Activated T-cell treated with anti-CD3 and anti-CD28 coated beads, Interleukin-2, amount 50 U/mL, for 72 hours (primary cell): ENCODE data around the gene ZSCAN5A. TPM values are rescaled to one million over a fixed set of nuclear protein-coding genes. Genes with fewer than 3 reads are reported as not detected.
"Not testable (repeated sequence)": the region's sequence is repeated elsewhere in the genome, so short reads cannot be mapped to it uniquely, and the experiment has no call there.

Experiments used
- ATAC-seq, 2 donors: fragments of 150-1000 bp; cut with Tn5 transposase; replicated peaks in 1 of 2; 2 replicates each; pipeline ENCODE4 v1.10.0; 2021; ENCODE audit warnings: moderate library complexity in 2 of 2, mild to moderate bottlenecking in 1 of 2
- DNase-seq, 2 donors: peaks; one replicate each; pipeline ENCODE4 v3.0.0; 2021 to 2022; ENCODE audit warnings: mixed read lengths in 1 of 2
- H3K27ac Mint-ChIP-seq: one replicate; pipeline ENCODE4 v1.8.0; 2022; ENCODE audit warnings: mild to moderate bottlenecking, moderate library complexity, mixed read lengths
- H3K27me3 Mint-ChIP-seq: one replicate; pipeline ENCODE4 v1.8.0; 2022; ENCODE audit warnings: low read depth, mixed read lengths
- H3K36me3 Mint-ChIP-seq, 2 donors: one replicate each; pipeline ENCODE4 v1.8.0; 2022; ENCODE audit warnings: mixed read lengths in 2 of 2, mild to moderate bottlenecking in 1 of 2; ENCODE audit not compliant: insufficient read depth in 2 of 2
- H3K4me1 Mint-ChIP-seq: one replicate; pipeline ENCODE4 v1.8.0; 2022; ENCODE audit warnings: low read depth, mixed read lengths
- H3K4me3 Mint-ChIP-seq, 2 donors: one replicate each; pipeline ENCODE4 v1.8.0; 2022; ENCODE audit warnings: mild to moderate bottlenecking in 2 of 2, mixed read lengths in 2 of 2, moderate library complexity in 2 of 2
- H3K9me3 Mint-ChIP-seq, 2 donors: one replicate each; pipeline ENCODE4 v1.8.0; 2022; ENCODE audit warnings: mixed read lengths in 2 of 2
- total RNA-seq, 2 donors: library from RNA; stranded (reverse); gene quantifications; one replicate each; pipeline ENCODE4 v1.2.3, GENCODE V29; 2022

Gene ZSCAN5A
- total RNA-seq, 2 donors from 2014 or later, result 8.3 to 8.4 TPM

GRCh38 chr19:56291867-56292266 is 22.8 kb downstream of the ZSCAN5A start:
- DNase-seq (peak; percentile 24 to 26), ATAC-seq (peak; percentile 60 to 82)
- no peak overlapping the region for H3K4me3 Mint-ChIP-seq
- H3K4me1 Mint-ChIP-seq, result no peaks in the 10 kb centered on the region
- H3K9me3 Mint-ChIP-seq, result peaks cover 0 to 2% of the 10 kb centered on the region in 2 donors
- H3K36me3 Mint-ChIP-seq, result peaks cover 2 to 8% of the 10 kb centered on the region in 2 donors
- H3K27ac Mint-ChIP-seq, result no peak overlapping the region
- H3K27me3 Mint-ChIP-seq, result no peaks in the 10 kb centered on the region

GRCh38 chr19:56290104-56290503 is 24.5 kb downstream of the ZSCAN5A start:
- H3K4me3 Mint-ChIP-seq, result no peak overlapping the region
- peaks cover 0 to 2% of the 10 kb centered on the region in 2 donors for H3K9me3 Mint-ChIP-seq
- DNase-seq (no peak), ATAC-seq (no peak)
- no peaks in the 10 kb centered on the region for H3K4me1 Mint-ChIP-seq
- H3K27ac Mint-ChIP-seq, result no peak overlapping the region
- H3K27me3 Mint-ChIP-seq, result no peaks in the 10 kb centered on the region
- peaks cover 2 to 7% of the 10 kb centered on the region in 2 donors for H3K36me3 Mint-ChIP-seq

GRCh38 chr19:56284746-56285145 is 29.9 kb downstream of the ZSCAN5A start:
- Mint-ChIP-seq H3K9me3 (peaks cover 0 to 2% of the 10 kb centered on the region in 2 donors), H3K27me3 (no peaks in the 10 kb centered on the region), H3K36me3 (peaks cover 0 to 1% of the 10 kb centered on the region in 2 donors), H3K4me3 (no peak overlapping the region), H3K27ac (no peak overlapping the region), H3K4me1 (no peaks in the 10 kb centered on the region)
- DNase-seq (no peak), ATAC-seq (no peak)

GRCh38 chr19:56282809-56283208 is 31.8 kb downstream of the ZSCAN5A start:
- H3K4me1 Mint-ChIP-seq, result no peaks in the 10 kb centered on the region
- ATAC-seq (no peak), DNase-seq (no peak)
- no peaks in the 10 kb centered on the region for H3K27me3 Mint-ChIP-seq
- peaks cover 0 to 2% of the 10 kb centered on the region in 2 donors for H3K9me3 Mint-ChIP-seq
- peaks cover 1 to 2% of the 10 kb centered on the region in 2 donors for H3K36me3 Mint-ChIP-seq
- no peak overlapping the region for H3K4me3 Mint-ChIP-seq
- H3K27ac Mint-ChIP-seq, result no peak overlapping the region

GRCh38 chr19:56273563-56274117 is 41.0 kb downstream of the ZSCAN5A start:
- Mint-ChIP-seq H3K27ac (no peak overlapping the region), H3K4me1 (no peaks in the 10 kb centered on the region), H3K36me3 (peaks cover 0 to 1% of the 10 kb centered on the region in 2 donors), H3K4me3 (no peak overlapping the region), H3K9me3 (no peaks in the 10 kb centered on the region), H3K27me3 (no peaks in the 10 kb centered on the region)
- no peak for DNase-seq
- no peak for ATAC-seq

- DNase-seq, result no peak
- Mint-ChIP-seq H3K4me3 (no peak within 1 kb of the TSS), H3K4me1 (no peaks in the 10 kb centered on the region), H3K36me3 (peaks cover 0 to 1% of the 10 kb centered on the region in 2 donors), H3K27me3 (no peaks in the 10 kb centered on the region), H3K9me3 (no peaks in the 10 kb centered on the region), H3K27ac (no peak within 1 kb of the TSS)
- ATAC-seq, result no peak
Observed at GRCh38 chr19:56272161-56272798, 42.4 kb downstream of the ZSCAN5A start, which contains the start of gene EDDM13. EDDM13 (plus strand) TSS chr19:56272748; CDS start chr19:56272835, 87 bp downstream.

- ATAC-seq (no peak), DNase-seq (no peak)
- H3K36me3 Mint-ChIP-seq, result no peaks in the 10 kb centered on the region
- H3K4me1 Mint-ChIP-seq, result no peaks in the 10 kb centered on the region
- H3K4me3 Mint-ChIP-seq, result no peak overlapping the region
- H3K9me3 Mint-ChIP-seq, result no peaks in the 10 kb centered on the region
- no peak overlapping the region for H3K27ac Mint-ChIP-seq
- H3K27me3 Mint-ChIP-seq, result no peaks in the 10 kb centered on the region
Observed at GRCh38 chr19:56271151-56271550, 43.5 kb downstream of the ZSCAN5A start.

- DNase-seq (no peak), ATAC-seq (no peak)
- H3K27ac Mint-ChIP-seq, result no peak overlapping the region
- no peaks in the 10 kb centered on the region for H3K9me3 Mint-ChIP-seq
- H3K4me3 Mint-ChIP-seq, result no peak overlapping the region
- H3K27me3 Mint-ChIP-seq, result no peaks in the 10 kb centered on the region
- no peaks in the 10 kb centered on the region for H3K4me1 Mint-ChIP-seq
- H3K36me3 Mint-ChIP-seq, result no peaks in the 10 kb centered on the region
Observed at GRCh38 chr19:56270676-56271075, 44.0 kb downstream of the ZSCAN5A start.

- no peak overlapping the region for H3K27ac Mint-ChIP-seq
- ATAC-seq (no peak), DNase-seq (no peak)
- H3K4me1 Mint-ChIP-seq, result no peaks in the 10 kb centered on the region
- no peaks in the 10 kb centered on the region for H3K9me3 Mint-ChIP-seq
- H3K27me3 Mint-ChIP-seq, result no peaks in the 10 kb centered on the region
- H3K36me3 Mint-ChIP-seq, result no peaks in the 10 kb centered on the region
- no peak overlapping the region for H3K4me3 Mint-ChIP-seq
Observed at GRCh38 chr19:56269348-56269747, 45.3 kb downstream of the ZSCAN5A start.

GRCh38 chr19:56266051-56266450 is 48.6 kb downstream of the ZSCAN5A start:
- no peaks in the 10 kb centered on the region for H3K9me3 Mint-ChIP-seq
- DNase-seq (no peak), ATAC-seq (no peak)
- no peak overlapping the region for H3K27ac Mint-ChIP-seq
- no peak overlapping the region for H3K4me3 Mint-ChIP-seq
- no peaks in the 10 kb centered on the region for H3K4me1 Mint-ChIP-seq
- H3K36me3 Mint-ChIP-seq, result no peaks in the 10 kb centered on the region
- H3K27me3 Mint-ChIP-seq, result no peaks in the 10 kb centered on the region

GRCh38 chr19:56263319-56263718 is 51.3 kb downstream of the ZSCAN5A start:
- Mint-ChIP-seq H3K4me3 (no peak overlapping the region), H3K9me3 (no peaks in the 10 kb centered on the region), H3K27me3 (no peaks in the 10 kb centered on the region), H3K36me3 (no peaks in the 10 kb centered on the region), H3K4me1 (no peaks in the 10 kb centered on the region), H3K27ac (no peak overlapping the region)
- ATAC-seq, result no peak
- DNase-seq, result no peak

GRCh38 chr19:56261932-56262331 is 52.7 kb downstream of the ZSCAN5A start:
- not testable (repeated sequence) for H3K27ac Mint-ChIP-seq, DNase-seq, ATAC-seq, H3K27me3 Mint-ChIP-seq, H3K4me3 Mint-ChIP-seq, H3K4me1 Mint-ChIP-seq, H3K9me3 Mint-ChIP-seq, H3K36me3 Mint-ChIP-seq

GRCh38 chr19:56261145-56261544 is 53.5 kb downstream of the ZSCAN5A start:
- no peaks in the 10 kb centered on the region for H3K9me3 Mint-ChIP-seq
- no peaks in the 10 kb centered on the region for H3K4me1 Mint-ChIP-seq
- DNase-seq (no peak), ATAC-seq (no peak)
- no peak overlapping the region for H3K27ac Mint-ChIP-seq
- no peaks in the 10 kb centered on the region for H3K36me3 Mint-ChIP-seq
- H3K27me3 Mint-ChIP-seq, result no peaks in the 10 kb centered on the region
- no peak overlapping the region for H3K4me3 Mint-ChIP-seq

GRCh38 chr19:56258272-56258671 is 56.4 kb downstream of the ZSCAN5A start:
- Mint-ChIP-seq H3K4me1 (no peaks in the 10 kb centered on the region), H3K27me3 (no peaks in the 10 kb centered on the region), H3K9me3 (no peaks in the 10 kb centered on the region), H3K36me3 (no peaks in the 10 kb centered on the region), H3K27ac (no peak overlapping the region), H3K4me3 (no peak overlapping the region)
- no peak for ATAC-seq
- DNase-seq, result no peak
